ENCODE measurements around the gene PRKCE.

The PRKCE gene

DNA sequence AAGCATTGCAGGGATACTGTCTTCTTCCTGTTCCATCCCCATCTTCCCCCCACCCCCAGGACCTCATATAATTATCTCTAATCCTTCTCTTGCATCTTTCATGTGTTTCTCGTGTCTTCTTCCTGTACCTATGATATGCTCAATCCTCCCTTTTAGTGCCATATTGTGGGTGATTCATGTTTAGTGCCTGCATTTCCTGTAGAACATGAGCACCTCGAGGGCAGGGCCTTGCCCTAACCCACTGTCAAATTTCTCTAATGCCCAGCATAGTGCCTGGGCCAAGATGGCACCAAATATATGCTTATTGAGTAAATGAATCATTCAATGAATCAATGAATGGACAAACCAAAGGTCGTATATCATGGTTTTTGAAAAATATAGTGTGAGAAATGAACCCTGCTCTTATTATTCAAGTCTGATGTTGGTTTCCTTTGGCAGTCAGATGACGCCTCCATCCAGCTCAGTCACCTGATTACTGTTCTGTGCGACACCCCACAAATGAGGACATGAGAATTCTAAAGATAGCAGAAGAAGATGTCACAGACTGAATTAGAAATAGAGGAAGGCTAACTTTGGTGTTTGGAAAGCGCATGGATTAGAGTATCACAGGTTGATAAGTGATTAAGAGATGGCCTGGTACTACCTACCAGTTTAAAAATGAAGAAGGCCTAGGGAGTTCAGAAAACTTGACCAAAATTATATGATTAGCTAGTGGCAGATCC is 278.4 kb downstream of the PRKCE start:
- DNase-seq (ENCODE audit: low read depth, low spot score) = no peak

DNA sequence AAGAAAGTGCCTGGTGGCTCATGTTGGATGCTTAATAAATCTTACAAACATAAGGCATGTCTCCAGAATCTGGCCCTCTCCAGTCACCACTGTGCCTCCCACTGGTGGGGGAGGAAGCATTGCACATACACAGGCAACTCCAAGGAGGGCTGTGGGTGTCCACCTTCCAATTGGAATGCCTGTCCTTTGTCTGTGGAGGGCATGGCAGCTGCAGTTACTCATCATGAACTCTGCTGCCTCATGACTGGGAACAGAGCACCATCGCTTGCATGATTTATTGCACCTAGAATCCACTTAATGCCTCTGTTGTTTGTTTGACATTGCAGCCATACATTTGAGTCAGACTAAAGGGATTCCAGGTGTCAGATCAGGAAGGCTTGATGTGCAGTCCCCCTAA is 278.9 kb downstream of the PRKCE start:
- no peak for DNase-seq (ENCODE audit: low read depth, low spot score)

GRCh38 chr2:45932278-45932975 is 281.0 kb downstream of the PRKCE start:
- DNase-seq (ENCODE audit: low read depth, low spot score) = no peak

DNA sequence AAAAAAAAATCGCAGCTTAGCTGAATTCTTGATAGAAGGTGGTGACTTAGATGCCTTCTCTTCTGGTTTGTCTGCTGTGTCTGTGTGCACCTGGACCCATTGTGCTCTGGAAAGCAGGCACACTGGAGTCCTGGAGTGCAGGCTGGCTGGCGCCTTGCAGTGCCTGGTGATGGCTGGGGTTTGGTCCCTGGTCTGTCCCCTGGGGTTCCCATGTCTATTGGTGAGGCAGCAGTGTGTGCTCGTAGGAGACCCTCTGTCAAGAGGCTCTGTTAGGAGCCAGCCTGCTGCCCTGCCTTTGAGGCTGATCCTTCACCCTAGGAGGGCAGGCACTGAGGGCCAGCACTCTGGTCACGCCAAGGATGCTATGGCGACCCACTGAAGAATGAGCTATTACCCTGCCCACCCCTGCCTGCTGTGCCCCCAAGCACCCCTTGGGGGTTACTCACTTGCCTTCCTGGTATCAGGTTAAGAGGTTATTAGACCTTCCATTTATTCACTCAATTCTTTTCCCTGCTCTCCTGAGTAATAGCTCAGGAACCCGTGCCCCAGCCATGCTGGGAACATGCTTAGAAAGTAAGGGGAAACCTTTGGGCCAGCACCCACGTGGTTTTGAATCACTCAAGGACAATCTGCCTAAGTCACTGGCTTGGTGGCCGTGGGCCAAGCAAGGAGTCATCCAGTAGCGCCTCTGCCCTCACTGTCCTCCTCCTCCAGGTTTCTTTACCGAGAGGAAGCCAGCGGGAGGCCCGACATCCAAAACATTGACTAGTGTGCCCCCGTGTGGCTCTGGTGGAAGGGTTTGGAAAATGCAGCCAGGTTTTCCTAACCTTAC is 284.5 kb downstream of the PRKCE start:
- no peak for DNase-seq (ENCODE audit: low read depth, low spot score)

DNA sequence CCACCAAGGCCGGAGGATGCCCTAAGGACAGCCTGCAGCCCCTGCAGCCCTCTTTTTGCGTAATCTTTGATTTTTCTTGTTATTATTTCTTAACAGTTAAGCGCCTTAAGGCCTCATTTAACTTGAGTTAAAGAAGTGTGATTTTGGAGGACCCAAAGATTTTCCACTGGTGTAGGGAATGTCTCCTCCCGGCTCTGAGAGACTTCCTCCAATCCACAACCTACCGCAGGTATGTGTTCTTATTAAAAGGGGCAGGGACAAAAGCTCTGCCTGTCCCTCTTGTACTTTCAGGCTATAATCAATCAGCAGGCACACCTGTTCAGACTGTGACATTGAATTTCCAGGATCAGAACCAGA is 285.1 kb downstream of the PRKCE start:
- no peak for DNase-seq (ENCODE audit: low read depth, low spot score)

GRCh38 chr2:45937990-45938389 is 286.5 kb downstream of the PRKCE start:
- no peak for DNase-seq (ENCODE audit: low read depth, low spot score)

DNA sequence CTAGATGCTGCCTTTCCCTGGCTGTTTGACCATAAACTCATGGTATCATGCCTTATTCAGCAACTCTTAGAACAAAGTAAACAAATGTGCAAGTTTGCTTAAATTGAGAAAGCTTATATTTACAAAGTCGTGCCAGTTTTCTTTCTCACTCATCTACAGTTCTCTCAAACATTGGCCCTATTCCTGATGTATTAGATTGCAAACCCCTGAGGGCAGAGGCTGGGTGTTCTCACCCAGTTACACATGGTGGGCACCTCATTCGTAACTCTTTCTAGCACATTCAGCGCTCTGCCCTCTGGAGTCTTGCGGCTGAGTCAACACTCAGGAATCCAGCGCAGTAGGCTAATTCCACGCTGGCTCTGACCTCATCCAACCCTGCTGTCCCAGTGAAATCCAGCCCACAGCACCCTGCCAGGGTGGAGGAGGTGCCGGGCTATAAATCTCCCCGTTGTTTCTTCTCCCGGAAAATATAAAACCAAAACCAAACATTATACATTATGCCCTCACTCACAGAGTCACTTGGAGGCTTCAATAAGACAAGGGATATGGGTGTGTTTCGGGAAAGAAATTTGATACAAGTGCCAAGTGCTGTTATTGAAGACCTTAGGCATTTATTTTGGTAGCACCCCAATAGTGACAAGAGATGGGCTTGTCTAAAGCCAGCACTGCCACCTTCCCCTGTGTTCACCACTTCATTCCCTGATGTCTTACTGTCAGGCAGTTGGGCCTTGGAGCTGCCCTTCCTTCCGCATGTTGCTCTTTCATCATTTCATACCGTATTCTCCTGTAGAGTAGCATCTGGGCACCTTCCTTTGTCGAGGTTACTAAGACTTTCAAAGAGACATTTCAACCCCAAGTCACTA is 287.4 kb downstream of the PRKCE start:
- DNase-seq (ENCODE audit: low read depth, low spot score) = no peak

- DNase-seq (ENCODE audit: low read depth, low spot score) = no peak
Observed at GRCh38 chr2:45941531-45942236, 290.2 kb downstream of the PRKCE start.

DNA sequence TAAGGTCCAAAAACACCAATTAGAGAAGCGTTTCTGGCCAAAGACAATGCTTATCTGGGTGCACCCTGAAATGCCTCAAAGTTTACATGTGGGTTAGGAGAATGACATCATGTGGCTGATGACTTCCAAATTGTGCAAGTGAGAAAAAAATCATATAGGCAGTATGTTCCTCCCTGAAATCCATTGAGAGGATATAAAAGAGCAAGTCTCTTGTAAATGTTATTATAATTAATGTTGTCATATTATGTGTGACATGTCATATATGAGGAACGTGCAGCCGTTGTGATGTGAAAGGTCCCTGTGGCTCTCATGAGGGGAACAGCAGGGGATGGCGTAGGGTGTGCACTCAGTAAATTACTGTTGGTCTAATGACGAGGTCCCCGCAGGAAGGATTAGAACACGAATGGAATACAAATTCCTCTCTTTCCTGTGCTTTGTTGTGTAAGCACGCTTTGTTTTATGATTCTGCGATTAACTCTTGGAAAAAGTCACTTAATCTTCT is 290.8 kb downstream of the PRKCE start:
- DNase-seq (ENCODE audit: low read depth, low spot score) = no peak

DNA sequence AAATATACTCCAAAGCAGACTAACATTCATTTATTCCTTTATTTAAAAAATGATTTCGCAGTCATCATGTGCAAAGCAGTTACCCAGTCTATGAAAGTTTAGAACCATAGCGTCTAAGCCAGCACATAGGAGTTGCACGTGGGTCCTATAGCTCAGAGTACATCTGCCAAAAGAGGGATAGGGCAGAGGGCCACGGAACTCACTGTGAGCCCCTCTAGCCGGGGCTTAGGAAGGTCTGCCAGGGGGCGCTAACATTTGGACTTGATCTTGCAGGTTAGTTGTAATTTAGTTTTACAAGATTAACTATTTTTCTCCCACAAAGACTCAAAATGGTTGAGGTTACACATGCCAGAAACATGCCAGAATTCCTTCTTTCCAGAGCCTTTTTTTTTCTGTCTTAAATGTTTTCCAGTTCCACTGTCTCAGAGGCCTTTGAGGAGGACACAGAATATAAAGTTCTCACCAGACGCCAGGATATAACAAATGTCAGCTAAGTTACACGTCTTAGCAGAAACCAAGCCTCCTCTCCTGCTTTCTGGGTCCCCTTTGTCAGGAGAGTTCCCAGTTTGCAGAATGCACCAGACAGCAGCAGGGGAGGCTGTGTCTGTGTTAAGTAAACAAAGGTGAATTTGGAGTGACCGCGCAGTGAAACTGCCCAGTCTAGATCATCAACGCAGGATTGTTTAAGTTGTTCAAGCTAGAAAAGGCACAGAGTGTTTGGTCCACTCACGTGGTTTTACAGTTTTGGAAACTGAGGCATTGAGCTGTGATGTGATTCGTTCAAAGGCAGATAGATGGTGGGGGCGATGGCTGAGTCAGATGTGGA is 292.0 kb downstream of the PRKCE start:
- no peak for DNase-seq (ENCODE audit: low read depth, low spot score)

DNA sequence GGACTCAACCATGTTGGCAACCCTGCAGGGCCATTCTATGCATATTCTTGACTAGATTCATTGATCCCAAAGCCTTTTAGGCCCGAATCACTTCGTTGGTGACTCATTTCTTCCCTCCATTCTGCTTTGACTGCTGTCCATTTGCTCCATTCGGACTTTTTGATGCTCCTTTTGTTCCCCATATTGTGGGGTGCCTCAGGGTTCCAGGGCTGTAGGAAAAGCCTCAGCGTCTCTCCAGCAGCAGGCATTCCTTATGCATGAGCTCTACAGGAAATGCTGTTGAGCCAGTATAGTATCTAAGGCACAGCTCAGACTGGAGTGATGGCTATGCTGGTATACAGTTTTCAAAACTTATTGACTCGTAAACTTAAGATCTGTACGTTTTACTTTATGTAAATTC is 292.6 kb downstream of the PRKCE start:
- no peak for DNase-seq (ENCODE audit: low read depth, low spot score)

DNA sequence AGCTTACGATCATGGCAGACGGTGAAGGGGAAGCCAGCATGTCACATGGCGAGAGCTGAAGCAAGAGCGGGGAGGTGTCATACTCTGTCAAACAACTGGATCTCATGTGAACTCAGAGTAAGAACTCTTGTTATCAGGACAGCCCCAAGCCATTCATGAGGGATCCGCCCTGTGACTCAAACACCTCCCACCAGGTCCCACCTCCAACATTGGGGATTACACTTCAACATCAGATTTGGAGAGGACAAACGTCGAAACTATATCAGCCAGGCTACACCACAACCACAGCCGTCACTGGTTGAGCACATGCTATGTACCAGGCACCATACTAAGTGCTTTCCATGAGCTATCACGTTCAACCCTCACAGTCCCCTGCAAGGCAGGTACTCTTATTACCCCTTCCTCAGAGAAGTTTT is 293.8 kb downstream of the PRKCE start:
- DNase-seq (ENCODE audit: low read depth, low spot score) = no peak

DNA sequence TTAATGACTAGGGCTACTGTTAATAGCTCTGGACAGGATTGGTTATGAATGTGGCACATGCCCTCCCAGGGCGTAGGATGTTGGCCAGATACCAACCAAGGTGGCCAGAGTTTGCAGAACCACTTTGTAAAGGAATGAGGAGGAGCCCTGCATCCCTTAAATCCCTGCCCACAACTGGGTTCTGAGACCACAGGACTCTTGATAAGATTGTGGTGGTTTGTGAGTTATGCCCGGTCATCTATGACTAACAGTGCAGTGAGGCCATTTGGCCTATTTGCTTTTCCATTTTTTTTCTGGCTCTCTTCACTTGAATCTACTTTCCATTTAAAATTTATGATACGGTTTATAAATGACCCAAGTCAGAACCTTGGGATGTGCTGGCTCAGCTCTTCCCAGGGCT is 294.5 kb downstream of the PRKCE start:
- DNase-seq (ENCODE audit: low read depth, low spot score) = no peak

- DNase-seq (ENCODE audit: low read depth, low spot score) = no peak
Observed at GRCh38 chr2:45950606-45951005, 299.1 kb downstream of the PRKCE start.

- DNase-seq (ENCODE audit: low read depth, low spot score) = no peak
Observed at GRCh38 chr2:45951025-45951727, 299.7 kb downstream of the PRKCE start.

- no peak for DNase-seq (ENCODE audit: low read depth, low spot score)
Observed at GRCh38 chr2:45952591-45952990, 301.1 kb downstream of the PRKCE start.

DNA sequence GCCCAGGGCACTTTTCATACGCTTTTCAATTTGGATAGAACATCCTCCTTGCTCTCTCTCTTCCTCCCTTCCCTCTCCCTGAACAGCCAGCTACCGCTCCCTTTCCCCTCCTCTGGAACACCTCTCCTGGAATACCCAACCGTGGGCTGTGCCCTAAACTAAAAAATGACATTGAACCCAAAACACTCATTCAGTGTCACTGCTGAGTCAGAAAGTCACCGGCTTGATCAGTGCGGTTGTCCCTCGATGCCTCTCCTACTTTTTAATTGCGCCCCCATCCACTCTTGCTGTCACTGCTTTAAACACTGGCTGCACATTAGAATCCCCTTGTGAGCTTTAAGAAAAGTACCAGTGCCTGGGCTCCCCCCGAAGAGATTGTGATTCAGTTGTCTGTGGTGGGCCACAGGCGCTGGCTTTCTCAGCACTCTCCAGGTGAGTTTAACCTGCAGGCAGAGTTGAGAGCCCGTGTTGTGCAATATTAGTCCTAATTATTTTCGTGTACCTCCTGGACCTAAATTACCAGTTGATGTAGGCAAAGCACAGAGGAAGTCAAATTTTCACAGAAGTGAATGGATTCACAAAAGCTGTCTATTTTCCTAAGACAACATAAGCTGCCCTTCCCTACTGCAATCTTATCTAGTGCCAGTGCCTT is 302.0 kb downstream of the PRKCE start:
- no peak for DNase-seq (ENCODE audit: low read depth, low spot score)

DNA sequence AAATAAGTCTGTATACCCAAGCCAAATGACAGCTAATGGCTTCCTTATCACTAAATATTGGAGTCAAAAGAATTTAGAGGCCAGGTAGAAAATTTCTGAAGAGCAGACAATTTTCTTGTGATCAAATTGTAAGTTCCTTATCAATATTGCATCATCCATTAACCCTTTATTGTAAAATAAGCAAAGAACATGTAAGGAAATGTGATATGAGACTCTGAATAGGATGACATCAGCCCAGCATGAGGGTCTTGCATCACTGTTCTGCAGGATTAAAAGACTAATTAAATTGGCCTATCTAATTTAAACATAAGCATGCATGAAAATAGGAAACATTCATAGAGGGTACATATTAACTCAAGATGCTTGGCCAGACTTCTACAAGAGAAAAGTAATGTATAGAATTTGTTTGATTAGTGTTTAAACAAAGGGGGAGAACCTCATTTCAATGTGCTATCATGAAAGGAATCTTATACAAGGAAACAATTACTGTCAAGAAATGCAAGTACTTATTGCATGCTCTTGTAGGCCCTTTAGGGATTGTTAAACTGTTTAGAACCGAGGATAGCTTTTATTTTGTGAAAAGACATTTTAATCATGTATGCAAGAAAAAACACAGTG is 302.9 kb downstream of the PRKCE start:
- no peak for DNase-seq (ENCODE audit: low read depth, low spot score)

Data from activated CD4-positive, CD25-positive, alpha-beta regulatory T cell treated with anti-CD3 and anti-CD28 coated beads, Interleukin-2, amount 50 U/mL, for 16 hours (primary cell).